Right atrium auricular region (tissue), 2 donors: ENCODE results near the gene NEAT1. TPM values are rescaled to one million over a fixed set of nuclear protein-coding genes. Genes with fewer than 3 reads are reported as not detected.

Source experiments
- DNase-seq: peaks from one replicate; pipeline ENCODE4 v3.0.0-alpha.2; 2019; ENCODE audit warnings: low spot score
- H3K27ac ChIP-seq, 2 donors: fragments of 200-600 bp; sonication (generic); 1 replicate in 1 of 2; 2 replicates in 1 of 2; pipeline ENCODE4 v1.5.1; 2016 to 2019
- H3K27me3 ChIP-seq, 2 donors: fragments of 200-600 bp; sonication (generic); one replicate each; pipeline versions ENCODE4 v1.5.1 to v1.6.0; 2017 to 2019
- H3K36me3 ChIP-seq: fragments of 200-600 bp; sonication (generic); one replicate; pipeline ENCODE4 v1.5.1; 2016
- H3K4me1 ChIP-seq, 2 donors: fragments of 200-600 bp; sonication (generic); one replicate each; pipeline versions ENCODE4 v1.5.1 to v1.6.0; 2017 to 2019
- H3K4me3 ChIP-seq, 2 donors: fragments of 200-600 bp; sonication (generic); 1 replicate in 1 of 2; 2 replicates in 1 of 2; pipeline ENCODE4 v1.5.1; 2017 to 2019; ENCODE audit warnings: mild to moderate bottlenecking in 1 of 2, moderate library complexity in 1 of 2
- H3K9me3 ChIP-seq, 2 donors: fragments of 200-600 bp; sonication (generic); one replicate each; pipeline ENCODE4 v1.5.1; 2019
- total RNA-seq, 2 donors: library from RNA; depleted of rRNA; stranded (reverse); fragments of >200 nt; gene quantifications; one replicate each; pipeline ENCODE4 v1.1.0, GENCODE V29; 2016
- TF ChIP-seq, protein P1 (sequence below), 2 donors: fragments of 200-600 bp; sonication (generic); IDR thresholded peaks; one replicate each; pipeline ENCODE4 v1.5.1; 2019; ENCODE audit warnings: antibody characterized with exemption in 2 of 2

NEAT1 gene
- 10 to 100 TPM; 43.7 to 52.5 TPM for total RNA-seq

DNA sequence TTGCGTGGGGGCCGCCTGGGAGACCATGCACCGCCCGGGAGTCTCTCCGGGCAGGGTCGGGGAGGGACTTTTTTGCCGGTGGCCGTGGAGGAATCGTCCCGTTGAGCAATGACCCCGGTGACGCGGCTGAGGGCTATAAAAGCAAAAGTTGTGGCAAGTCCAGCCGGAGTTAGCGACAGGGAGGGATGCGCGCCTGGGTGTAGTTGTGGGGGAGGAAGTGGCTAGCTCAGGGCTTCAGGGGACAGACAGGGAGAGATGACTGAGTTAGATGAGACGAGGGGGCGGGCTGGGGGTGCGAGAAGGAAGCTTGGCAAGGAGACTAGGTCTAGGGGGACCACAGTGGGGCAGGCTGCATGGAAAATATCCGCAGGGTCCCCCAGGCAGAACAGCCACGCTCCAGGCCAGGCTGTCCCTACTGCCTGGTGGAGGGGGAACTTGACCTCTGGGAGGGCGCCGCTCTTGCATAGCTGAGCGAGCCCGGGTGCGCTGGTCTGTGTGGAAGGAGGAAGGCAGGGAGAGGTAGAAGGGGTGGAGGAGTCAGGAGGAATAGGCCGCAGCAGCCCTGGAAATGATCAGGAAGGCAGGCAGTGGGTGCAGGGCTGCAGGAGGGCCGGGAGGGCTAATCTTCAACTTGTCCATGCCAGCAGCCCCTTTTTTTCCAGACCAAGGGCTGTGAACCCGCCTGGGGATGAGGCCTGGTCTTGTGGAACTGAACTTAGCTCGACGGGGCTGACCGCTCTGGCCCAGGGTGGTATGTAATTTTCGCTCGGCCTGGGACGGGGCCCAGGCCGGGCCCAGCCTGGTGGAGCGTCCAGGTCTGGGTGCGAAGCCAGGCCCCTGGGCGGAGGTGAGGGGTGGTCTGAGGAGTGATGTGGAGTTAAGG lies at the start of gene NEAT1:
Gene NEAT1, plus strand, starts transcription at position 166 of the 883 bp plus-strand sequence.
- Histone ChIP-seq H3K4me1 (peaks cover 0 to 53% of the 10 kb centered on the region in 2 donors), H3K27ac (peak within 1 kb of the TSS; percentile 99), H3K9me3 (no peaks in the 10 kb centered on the region), H3K36me3 (peaks cover 49% of the 10 kb centered on the region), H3K27me3 (no peaks in the 10 kb centered on the region), H3K4me3 (peak within 1 kb of the TSS; percentile 79 to 95)
- TF ChIP-seq, protein P1, sequence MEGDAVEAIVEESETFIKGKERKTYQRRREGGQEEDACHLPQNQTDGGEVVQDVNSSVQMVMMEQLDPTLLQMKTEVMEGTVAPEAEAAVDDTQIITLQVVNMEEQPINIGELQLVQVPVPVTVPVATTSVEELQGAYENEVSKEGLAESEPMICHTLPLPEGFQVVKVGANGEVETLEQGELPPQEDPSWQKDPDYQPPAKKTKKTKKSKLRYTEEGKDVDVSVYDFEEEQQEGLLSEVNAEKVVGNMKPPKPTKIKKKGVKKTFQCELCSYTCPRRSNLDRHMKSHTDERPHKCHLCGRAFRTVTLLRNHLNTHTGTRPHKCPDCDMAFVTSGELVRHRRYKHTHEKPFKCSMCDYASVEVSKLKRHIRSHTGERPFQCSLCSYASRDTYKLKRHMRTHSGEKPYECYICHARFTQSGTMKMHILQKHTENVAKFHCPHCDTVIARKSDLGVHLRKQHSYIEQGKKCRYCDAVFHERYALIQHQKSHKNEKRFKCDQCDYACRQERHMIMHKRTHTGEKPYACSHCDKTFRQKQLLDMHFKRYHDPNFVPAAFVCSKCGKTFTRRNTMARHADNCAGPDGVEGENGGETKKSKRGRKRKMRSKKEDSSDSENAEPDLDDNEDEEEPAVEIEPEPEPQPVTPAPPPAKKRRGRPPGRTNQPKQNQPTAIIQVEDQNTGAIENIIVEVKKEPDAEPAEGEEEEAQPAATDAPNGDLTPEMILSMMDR (IDR thresholded peaks at IDR 0.05): no peak
- peak; percentile 99 for DNase-seq

DNA sequence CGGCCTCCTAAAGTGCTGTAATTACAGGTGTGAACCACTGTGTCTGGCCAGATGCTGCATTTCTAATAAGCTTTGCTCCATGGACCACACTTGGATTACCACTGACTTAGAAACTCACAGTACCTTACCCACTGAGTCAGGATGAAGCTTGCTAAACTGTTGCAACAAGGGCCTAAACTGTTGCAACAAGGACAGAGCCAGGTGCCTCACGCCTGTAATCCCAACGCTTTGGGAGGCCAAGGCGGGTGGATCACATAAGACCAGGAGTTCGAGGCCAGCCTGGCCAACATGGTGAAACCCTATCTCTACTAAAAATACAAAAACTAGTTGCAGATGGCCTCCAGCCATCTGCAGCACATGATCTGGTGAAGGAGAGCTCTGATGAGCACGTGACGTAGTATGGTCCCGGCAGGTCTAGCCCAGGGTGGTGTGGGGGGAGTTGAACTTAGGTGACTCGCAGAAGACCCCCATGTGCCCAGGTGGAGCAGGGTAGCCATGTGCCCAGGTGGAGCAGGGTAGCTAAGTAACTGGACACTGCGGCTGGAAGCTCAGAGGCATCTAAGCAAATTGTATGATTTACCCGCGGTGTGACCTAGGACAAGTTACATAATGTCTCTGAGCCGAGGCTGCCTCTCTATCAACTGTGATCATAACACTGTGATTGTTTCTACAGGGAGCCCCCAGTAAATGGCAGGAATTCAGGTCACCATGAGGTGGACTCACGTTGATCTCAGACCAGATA lies 48.6 kb upstream of the NEAT1 start:
- no peak overlapping the region for H3K27ac ChIP-seq
- peaks cover 0 to 13% of the 10 kb centered on the region in 2 donors for H3K4me1 ChIP-seq
- no peak for DNase-seq

DNA sequence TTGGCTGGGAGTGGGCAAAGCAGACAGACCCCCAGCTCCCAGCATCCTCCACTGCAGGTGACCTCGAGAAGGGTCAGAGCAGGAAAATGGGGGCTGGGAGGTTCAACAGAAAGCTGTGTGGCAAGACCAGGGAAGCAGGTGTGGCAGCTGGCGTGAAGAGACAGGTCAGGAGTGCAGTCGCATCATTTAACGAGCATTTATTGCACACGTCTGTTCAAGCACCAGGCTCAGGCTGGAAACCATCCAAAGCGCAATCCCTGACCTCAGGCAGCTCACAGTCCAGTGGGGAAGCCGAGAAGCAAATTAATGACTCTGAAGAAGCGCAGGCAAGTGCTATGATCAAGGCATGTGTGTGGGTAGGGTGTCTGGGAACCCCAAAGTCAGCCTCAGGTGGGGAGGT lies 47.6 kb upstream of the NEAT1 start:
- peaks cover 0 to 13% of the 10 kb centered on the region in 2 donors for H3K4me1 ChIP-seq
- H3K9me3 ChIP-seq: no peaks in the 10 kb centered on the region
- no peak overlapping the region for H3K27ac ChIP-seq
- H3K27me3 ChIP-seq: no peaks in the 10 kb centered on the region
- TF ChIP-seq, protein P1 (IDR thresholded peaks at IDR 0.05): no peak
- no peaks in the 10 kb centered on the region for H3K36me3 ChIP-seq
- no peak overlapping the region for H3K4me3 ChIP-seq
- no peak for DNase-seq

More for the DNA sequence above, 48.6 kb upstream of the NEAT1 start:
- TF ChIP-seq, protein P1 (IDR thresholded peaks at IDR 0.05): no peak
- H3K36me3 ChIP-seq: no peaks in the 10 kb centered on the region
- no peak overlapping the region for H3K4me3 ChIP-seq
- no peaks in the 10 kb centered on the region for H3K27me3 ChIP-seq
- H3K9me3 ChIP-seq: no peaks in the 10 kb centered on the region

DNA sequence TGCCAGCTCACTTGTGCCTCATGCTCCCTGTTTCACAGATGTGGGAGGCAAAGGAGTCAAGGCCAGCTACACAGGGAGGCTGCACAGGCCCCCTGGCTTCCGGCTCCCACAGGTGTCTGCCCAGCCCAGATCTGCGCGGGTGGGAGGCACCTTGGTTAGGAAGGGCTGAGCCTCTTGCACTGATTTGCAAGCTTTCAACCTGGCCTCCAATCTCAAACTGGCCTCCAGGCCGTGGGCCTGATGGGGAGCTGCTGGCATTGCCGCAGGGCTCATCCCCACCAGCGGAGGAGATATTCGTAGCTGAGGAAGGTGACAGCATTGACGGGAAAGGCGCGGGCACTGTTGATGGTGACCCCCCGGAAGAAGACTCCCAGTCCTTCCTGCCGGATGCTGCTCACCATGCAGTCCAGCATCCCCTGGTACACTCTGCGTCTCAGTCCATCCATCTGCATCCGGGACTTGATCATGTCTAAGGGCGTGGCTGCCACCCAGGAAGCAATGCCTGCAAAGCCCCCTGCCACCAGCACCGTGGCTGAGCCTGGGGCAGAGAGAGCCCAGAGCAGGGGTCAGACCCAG lies 46.4 kb upstream of the NEAT1 start:
- no peak overlapping the region for H3K27ac ChIP-seq
- no peak overlapping the region for H3K4me3 ChIP-seq
- DNase-seq: no peak

DNA sequence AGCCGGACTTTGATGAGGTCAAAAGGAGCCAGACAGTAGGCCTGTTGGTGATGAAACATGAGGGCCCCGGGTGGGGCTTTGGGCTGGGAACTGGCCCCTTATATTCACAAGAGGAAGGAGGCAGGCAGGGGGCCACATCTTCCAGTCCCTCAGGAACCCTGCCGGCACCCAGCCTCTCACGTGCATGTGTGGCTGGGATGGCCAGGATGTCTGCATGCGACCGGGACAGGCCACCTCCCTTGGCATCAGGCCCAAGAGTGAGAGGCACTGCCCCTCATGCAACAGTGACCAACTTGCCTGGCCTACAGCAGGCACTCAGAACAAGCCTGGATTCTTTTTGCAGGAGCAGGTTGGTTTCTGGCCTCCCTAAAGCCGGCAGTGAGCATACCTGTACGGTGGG lies 45.6 kb upstream of the NEAT1 start:
- H3K36me3 ChIP-seq: no peaks in the 10 kb centered on the region
- TF ChIP-seq, protein P1 (IDR thresholded peaks at IDR 0.05): no peak
- no peaks in the 10 kb centered on the region for H3K9me3 ChIP-seq
- H3K4me1 ChIP-seq: peaks cover 0 to 20% of the 10 kb centered on the region in 2 donors
- no peak overlapping the region for H3K4me3 ChIP-seq
- no peak for DNase-seq
- H3K27ac ChIP-seq: peak overlapping the region in 1 of 2 donors; percentile 19
- H3K27me3 ChIP-seq: no peaks in the 10 kb centered on the region

More for the DNA sequence above, 46.4 kb upstream of the NEAT1 start:
- TF ChIP-seq, protein P1 (IDR thresholded peaks at IDR 0.05): no peak
- Histone ChIP-seq H3K4me1 (peaks cover 0 to 12% of the 10 kb centered on the region in 2 donors), H3K36me3 (no peaks in the 10 kb centered on the region), H3K27me3 (no peaks in the 10 kb centered on the region), H3K9me3 (no peaks in the 10 kb centered on the region)
